Activated CD4-positive, alpha-beta T cell treated with anti-CD3 and anti-CD28 coated beads for 4 hours (primary cell): ENCODE measurements around the gene PCSK5.

Source experiments
- DNase-seq, 2 donors: peaks; one replicate each; pipeline ENCODE4 v3.0.0-alpha.2; 2020

Gene PCSK5

GRCh38 chr9:76090909-76091308 lies 200.4 kb downstream of the PCSK5 start:
- no peak for DNase-seq

DNA sequence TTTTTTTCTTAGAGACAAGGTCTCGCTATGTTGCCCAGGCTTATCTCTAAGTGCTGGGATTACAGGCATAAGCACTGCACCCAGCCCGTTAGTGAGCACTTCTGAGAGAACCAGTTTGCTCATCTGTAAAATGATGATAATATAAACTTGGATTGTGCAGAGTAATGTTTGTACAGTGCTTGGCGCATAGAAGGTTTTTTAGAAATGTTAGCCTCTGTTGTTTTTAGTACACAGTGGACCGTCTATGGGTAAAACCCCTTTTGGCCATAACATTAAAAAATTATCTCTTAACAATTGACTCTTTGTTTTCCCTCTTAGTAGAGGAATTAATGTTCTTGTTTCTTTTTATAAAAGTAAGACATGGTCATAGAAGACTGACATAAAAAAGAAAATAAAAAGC lies 202.1 kb downstream of the PCSK5 start:
- no peak for DNase-seq

DNA sequence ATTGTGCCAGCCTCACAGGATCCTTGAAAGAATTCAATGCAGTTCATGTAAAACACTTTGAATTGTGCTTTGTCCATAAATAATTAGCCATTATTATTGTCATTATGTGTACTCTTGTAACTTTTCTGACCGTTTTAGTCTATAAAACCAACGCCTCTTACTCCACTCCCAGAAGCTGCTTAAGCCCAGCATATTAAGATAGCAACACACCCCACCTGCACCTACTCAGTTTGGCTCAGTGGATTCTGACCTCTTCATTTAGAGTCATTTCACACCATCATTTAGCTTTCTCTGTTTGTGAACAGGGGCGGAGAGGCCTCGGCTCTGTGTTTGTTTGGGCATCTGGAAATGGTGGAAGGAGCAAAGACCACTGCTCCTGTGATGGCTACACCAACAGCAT lies 205.1 kb downstream of the PCSK5 start:
- no peak for DNase-seq

DNA sequence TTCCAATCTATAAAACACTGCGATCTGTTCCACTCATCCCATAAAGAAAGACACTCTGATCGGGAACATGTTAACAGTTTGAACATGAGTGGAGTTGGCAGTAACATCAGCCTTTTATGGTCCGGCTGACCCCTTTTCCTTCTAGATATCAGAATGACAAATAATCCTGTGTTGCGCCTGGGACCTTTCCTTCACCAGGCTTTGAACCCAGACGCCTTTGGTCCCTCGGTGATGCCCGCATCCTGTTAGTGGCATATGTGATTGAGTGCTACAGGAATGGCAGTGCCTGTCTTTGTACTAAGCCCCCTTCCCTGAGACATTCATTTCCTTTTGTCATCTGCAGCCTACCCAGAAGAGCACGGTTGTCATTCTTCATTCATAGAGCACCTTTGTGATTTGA lies 209.0 kb downstream of the PCSK5 start:
- DNase-seq: no peak

DNA sequence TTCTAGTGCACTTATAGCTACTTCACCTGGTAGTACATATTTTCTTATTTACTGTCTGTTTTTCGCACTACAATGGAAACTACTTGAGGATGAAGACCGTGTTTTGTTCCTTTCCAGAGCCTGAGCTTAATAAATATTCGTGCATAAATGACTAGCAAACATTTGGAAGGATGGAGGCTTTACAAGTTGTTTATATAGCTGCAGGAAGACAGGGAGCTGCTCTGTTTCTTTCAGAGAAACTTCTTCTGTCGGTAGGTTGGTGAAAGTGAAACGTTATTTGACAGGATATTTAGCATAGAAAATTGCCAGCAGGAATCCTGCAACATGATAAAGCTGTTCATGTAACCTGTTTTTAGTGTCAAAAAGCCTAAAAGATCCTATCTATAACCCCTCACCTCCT lies 210.6 kb downstream of the PCSK5 start:
- DNase-seq: no peak

DNA sequence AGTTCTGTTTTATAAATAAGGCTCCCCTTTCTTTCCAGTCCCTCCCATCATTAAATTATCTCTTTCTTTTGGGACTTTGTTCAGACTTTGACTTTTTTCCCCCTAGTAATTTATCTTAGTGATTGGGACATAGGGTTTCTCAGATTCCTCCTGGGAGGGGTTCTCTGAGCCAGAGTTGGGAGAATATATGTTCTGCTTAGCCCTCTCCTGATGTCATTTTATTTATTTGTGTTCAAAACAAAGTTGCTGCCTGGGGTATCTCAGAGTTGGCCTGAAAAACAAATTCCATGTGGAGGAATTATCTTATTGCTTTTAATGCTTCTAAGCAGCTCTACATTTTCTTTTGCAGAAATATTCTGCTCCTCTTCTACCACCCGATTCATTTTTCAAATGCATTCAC lies 211.0 kb downstream of the PCSK5 start:
- DNase-seq: no peak

- DNase-seq: no peak
Measured at GRCh38 chr9:76101947-76102346, 211.5 kb downstream of the PCSK5 start.

- no peak for DNase-seq
Measured at GRCh38 chr9:76103531-76104315, 213.2 kb downstream of the PCSK5 start.

- DNase-seq: no peak
Measured at GRCh38 chr9:76107482-76107881, 217.0 kb downstream of the PCSK5 start.

DNA sequence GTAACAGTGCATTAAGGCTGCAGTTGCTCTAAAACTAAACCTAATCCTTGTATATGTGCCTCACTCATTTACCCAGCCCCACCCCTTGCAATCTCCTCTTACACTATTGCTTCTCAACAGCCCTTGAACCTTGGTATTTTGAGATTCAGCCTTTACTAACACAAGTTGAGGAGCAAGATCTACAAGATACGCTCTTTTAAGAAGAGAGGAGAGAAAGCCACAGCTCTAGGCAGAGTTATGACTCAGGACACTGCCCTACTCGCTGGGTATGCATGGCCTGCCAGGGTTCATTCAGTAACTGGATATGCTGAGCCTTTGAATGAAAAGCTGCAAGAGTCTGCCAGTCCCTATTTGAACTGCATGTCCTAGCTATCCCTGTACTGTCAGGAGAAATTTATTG lies 219.5 kb downstream of the PCSK5 start:
- DNase-seq: no peak

GRCh38 chr9:76112151-76112550 lies 221.7 kb downstream of the PCSK5 start:
- DNase-seq: no peak

- no peak for DNase-seq
Measured at GRCh38 chr9:76114144-76114543, 223.7 kb downstream of the PCSK5 start.

DNA sequence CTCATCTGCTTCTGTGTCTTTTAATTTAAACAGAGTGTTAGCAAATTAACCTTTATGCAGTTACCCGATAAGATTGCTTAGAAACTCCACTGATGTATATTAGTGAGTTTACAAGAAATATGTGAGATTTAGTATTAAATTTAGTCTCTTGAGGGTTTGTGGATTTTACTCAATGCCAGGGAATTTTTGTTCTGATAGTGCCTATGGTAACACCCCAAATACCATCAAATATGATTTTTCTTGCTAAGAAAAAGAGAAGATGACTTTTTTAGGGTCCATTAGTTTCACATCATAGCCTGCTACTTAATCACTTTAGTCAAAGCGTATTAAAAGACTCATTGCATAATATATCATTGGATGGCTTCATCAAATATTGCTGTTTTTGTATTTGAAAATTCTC lies 224.9 kb downstream of the PCSK5 start:
- no peak for DNase-seq

- no peak for DNase-seq
Measured at GRCh38 chr9:76115982-76116646, 225.6 kb downstream of the PCSK5 start.

GRCh38 chr9:76116913-76117312 lies 226.4 kb downstream of the PCSK5 start:
- DNase-seq: no peak

DNA sequence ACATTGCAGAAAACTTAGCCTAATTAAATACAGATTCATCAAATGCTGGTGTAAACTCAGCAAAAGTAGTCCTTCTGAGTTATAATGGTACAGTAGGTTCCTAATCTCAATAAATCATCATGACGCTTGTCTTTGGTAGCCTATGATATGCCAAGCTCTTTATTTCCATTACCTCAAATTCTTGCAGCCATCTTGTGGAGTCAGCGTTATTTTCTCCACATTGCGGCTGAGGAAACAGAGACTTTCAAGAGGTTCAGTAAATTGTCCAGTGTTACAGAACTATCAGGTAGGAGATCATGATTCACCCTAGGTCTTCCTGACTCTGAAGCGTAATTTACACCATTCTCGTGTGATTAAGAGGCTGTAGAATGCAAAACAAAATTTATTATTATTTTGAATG lies 237.2 kb downstream of the PCSK5 start:
- DNase-seq: no peak

GRCh38 chr9:76135902-76136301 lies 245.4 kb downstream of the PCSK5 start:
- no peak for DNase-seq

DNA sequence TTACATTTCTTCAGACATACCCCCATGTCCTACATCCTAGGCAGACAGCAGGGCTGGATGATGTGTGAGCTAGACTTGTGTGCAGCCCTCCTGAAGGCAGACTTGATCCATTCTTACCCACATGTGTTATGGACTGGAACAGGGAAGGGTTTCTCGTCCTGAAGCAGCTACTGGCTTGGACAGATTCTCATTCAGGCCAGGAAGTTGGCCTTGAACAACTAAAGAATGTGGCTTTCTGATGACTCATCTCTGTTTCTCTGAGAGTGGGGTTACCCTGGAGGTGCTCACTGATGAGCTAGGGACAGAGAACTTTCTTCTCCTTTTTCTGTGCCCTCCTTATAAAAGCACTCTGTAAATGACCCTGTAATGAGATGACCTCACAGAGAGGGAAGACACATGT lies 246.5 kb downstream of the PCSK5 start:
- no peak for DNase-seq

DNA sequence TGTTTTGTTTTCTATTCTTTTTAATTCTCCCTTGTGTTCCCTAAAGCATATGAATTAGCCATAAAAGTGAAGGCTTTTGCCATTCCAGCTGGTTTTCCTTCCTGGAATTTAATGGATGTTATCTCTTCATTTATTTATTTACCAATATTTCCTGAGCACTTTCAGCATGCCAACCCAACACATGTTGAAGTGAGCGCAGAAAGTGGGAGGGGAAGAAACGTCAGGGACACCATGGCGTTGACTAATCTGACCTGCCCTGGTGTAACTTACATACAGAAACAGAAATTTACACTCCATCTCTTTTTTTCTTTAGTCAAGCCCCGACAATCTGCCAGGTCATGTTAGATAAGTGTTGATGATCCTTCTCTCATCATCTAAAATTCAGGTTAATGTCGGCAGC lies 247.5 kb downstream of the PCSK5 start:
- no peak for DNase-seq

DNA sequence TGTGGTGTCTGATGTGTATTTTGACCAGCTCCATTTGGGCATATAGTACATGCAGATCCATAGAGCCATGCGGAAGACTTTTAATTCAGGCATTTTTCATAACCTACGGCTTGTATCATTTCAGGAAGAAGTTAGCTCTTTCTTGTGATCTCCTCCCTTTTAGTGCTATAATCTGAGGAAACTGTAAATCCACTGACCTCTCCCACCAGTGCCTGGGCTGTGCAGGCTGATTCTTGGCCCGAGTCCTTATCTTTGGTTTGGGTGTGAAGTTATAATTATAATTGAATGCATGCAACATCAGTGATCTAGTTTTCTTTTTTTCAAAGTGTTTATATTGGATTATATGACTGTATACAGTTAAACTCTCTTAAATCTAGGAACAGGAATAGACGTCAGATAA lies 247.9 kb downstream of the PCSK5 start:
- DNase-seq: no peak

- no peak for DNase-seq
Measured at GRCh38 chr9:76143834-76144233, 253.4 kb downstream of the PCSK5 start.

GRCh38 chr9:76150013-76150412 lies 259.5 kb downstream of the PCSK5 start:
- DNase-seq: no peak

GRCh38 chr9:76151267-76151666 lies 260.8 kb downstream of the PCSK5 start:
- no peak for DNase-seq

GRCh38 chr9:76153339-76153738 lies 262.9 kb downstream of the PCSK5 start:
- no peak for DNase-seq
